K562 (cell line): ENCODE data around the gene COPA. TPM values are rescaled to one million over a fixed set of nuclear protein-coding genes. Genes with fewer than 3 reads are reported as not detected.

Experiments used
- ATAC-seq: fragments of 200-7000 bp; cut with Tn5 transposase; 3 replicates; pipeline ENCODE4 v1.9.1; 2020; ENCODE audit warnings: moderate library complexity
- BruUV-seq: library from RNA; stranded (reverse); fragments of 400-500 nt; replicated peaks from 2 replicates; lab custom pipeline; 2021; lab: Mats Ljungman, UMichigan
- CTCF ChIA-PET: fragments of 300-600 bp; formaldehyde crosslinking; extraction: SDS; loops from one replicate; lab custom pipeline; 2021; ENCODE audit warnings: low intra/inter-chr PET ratio; lab: Yijun Ruan, JAX
- POLR2A ChIA-PET: fragments of 300-600, 350-650 bp; sonication (Branson Sonifier 250); formaldehyde crosslinking; extraction: SDS; loops from one replicate; lab custom pipeline; 2021; ENCODE audit warnings: antibody characterized with exemption, inconsistent platforms; lab: Yijun Ruan, JAX
- DNase-seq, 4 experiments: peaks; one replicate each; pipeline versions ENCODE4 v3.0.0 to v3.0.0-alpha.2; 2011 to 2018; ENCODE audit warnings: low spot score in 3 of 4, mixed read lengths in 3 of 4; ENCODE audit errors: extremely low read depth in 1 of 4
- FAIRE-seq: peaks from 2 replicates; lab custom pipeline; 2011; peaks lifted over from hg19 to GRCh38; lab: Jason Lieb, UNC
- H2AFZ ChIP-seq: 2 replicates; pipeline ENCODE4 v1.6.0; 2011; ENCODE audit warnings: low read depth, low read length, control low read depth, inconsistent platforms
- H3K27ac ChIP-seq: fragments of 200-600 bp; 3 replicates; pipeline ENCODE4 v1.8.0; 2011; ENCODE audit warnings: low read depth, mild to moderate bottlenecking, control low read depth, inconsistent platforms, low read length, moderate library complexity, mixed read lengths; ENCODE audit errors: extremely low read depth
- H3K27me3 ChIP-seq, 2 experiments: fragments of 300-600 bp in 1 of 2; 2 replicates in 1 of 2; 3 replicates in 1 of 2; pipeline versions ENCODE4 v1.6.0 to v1.8.0; 2011; ENCODE audit warnings: inconsistent platforms in 2 of 2, low read length in 2 of 2, mild to moderate bottlenecking in 1 of 2, mixed read lengths in 1 of 2, moderate library complexity in 1 of 2; ENCODE audit not compliant: control insufficient read depth in 2 of 2, insufficient read depth in 2 of 2
- H3K36me3 ChIP-seq: fragments of 300-600 bp; 3 replicates; pipeline ENCODE4 v1.8.0; 2011; ENCODE audit warnings: mild to moderate bottlenecking, low read length, inconsistent platforms; ENCODE audit not compliant: control insufficient read depth, insufficient read depth
- H3K4me1 ChIP-seq, 2 experiments: fragments of 200-600 bp in 1 of 2; replicated peaks in 1 of 2; 2 replicates in 1 of 2; 3 replicates in 1 of 2; pipeline versions ENCODE4 v1.5.1 to v1.8.0; 2011; ENCODE audit warnings: inconsistent platforms in 2 of 2, low read length in 2 of 2, mild to moderate bottlenecking in 1 of 2, mixed read lengths in 1 of 2, moderate library complexity in 1 of 2; ENCODE audit not compliant: control insufficient read depth in 2 of 2, insufficient read depth in 2 of 2
- H3K4me2 ChIP-seq: 2 replicates; pipeline ENCODE4 v1.6.1; 2011; ENCODE audit warnings: low read length, control low read depth, inconsistent platforms, mixed read lengths; ENCODE audit not compliant: insufficient read depth
- H3K4me3 ChIP-seq: fragments of 200-600 bp; sonication (generic), shearing (Covaris generic); 2 replicates; pipeline ENCODE4 v1.5.1; 2016; ENCODE audit warnings: control low read depth, inconsistent platforms
- H3K79me2 ChIP-seq: fragments of 200-600 bp; 3 replicates; pipeline ENCODE4 v1.8.0; 2011; ENCODE audit warnings: low read length, inconsistent platforms; ENCODE audit not compliant: control insufficient read depth, insufficient read depth
- H3K9ac ChIP-seq, 2 experiments: 2 replicates each; pipeline versions ENCODE4 v1.6.0 to v1.6.1; 2011; ENCODE audit warnings: low read depth in 2 of 2, low read length in 2 of 2, control low read depth in 1 of 2, inconsistent platforms in 1 of 2, mild to moderate bottlenecking in 1 of 2, mixed read lengths in 1 of 2; ENCODE audit not compliant: insufficient read depth in 1 of 2
- H3K9me1 ChIP-seq: one replicate; pipeline ENCODE4 v1.6.0; 2011; ENCODE audit warnings: inconsistent platforms, mild to moderate bottlenecking, low read length, moderate library complexity; ENCODE audit not compliant: control insufficient read depth, insufficient read depth
- H3K9me3 ChIP-seq: replicated peaks from 2 replicates; pipeline ENCODE4 v1.5.1; 2011; ENCODE audit warnings: low read depth, low read length, inconsistent platforms; ENCODE audit not compliant: control insufficient read depth, insufficient read depth
- H4K20me1 ChIP-seq: replicated peaks from 2 replicates; pipeline ENCODE4 v1.6.1; 2011; ENCODE audit warnings: low read length, inconsistent platforms, mixed read lengths; ENCODE audit not compliant: control insufficient read depth, insufficient read depth
- ADNP ChIP-seq: fragments of 200-800 bp; sonication (Bioruptor generic); IDR thresholded peaks from 2 replicates; pipeline ENCODE4 v1.6.1; 2016; ENCODE audit warnings: missing genetic modification characterization, missing compliant biosample characterization
- HCFC1 ChIP-seq: IDR thresholded peaks from 2 replicates; pipeline ENCODE4 v1.6.1; 2012; ENCODE audit warnings: low read depth, low read length, improper control_type of control experiment
- KAT2B ChIP-seq: IDR thresholded peaks from one replicate; pipeline ENCODE4 v1.6.1; 2012; ENCODE audit warnings: low read depth, mild to moderate bottlenecking, control low read depth, inconsistent platforms, low read length, moderate library complexity
- KAT8 ChIP-seq: fragments of 450-650 bp; IDR thresholded peaks from 2 replicates; pipeline ENCODE4 v1.6.1; 2016; ENCODE audit warnings: low read depth, mild to moderate bottlenecking
- MAFG ChIP-seq: fragments of 450-650 bp; conservative IDR thresholded peaks from 2 replicates; pipeline ENCODE4 v1.6.1; 2016; ENCODE audit warnings: missing genetic modification characterization, missing compliant biosample characterization
- MBD2 ChIP-seq: sonication (generic); IDR thresholded peaks from 2 replicates; pipeline ENCODE4 v1.6.1; 2016; ENCODE audit warnings: low read depth, borderline replicate concordance
- NR3C1 ChIP-seq: sonication (generic); formaldehyde crosslinking; IDR thresholded peaks from 2 replicates; pipeline ENCODE4 v1.8.1; 2022; ENCODE audit warnings: missing genetic modification reagents
- TSC22D4 ChIP-seq: fragments of 450-650 bp; IDR thresholded peaks from 2 replicates; pipeline ENCODE4 v1.6.1; 2016; ENCODE audit warnings: missing genetic modification characterization, missing biosample characterization, control low read depth
- ZFPM2 ChIP-seq: fragments of 250-450 bp; sonication (Bioruptor Pico); IDR thresholded peaks from 2 replicates; pipeline ENCODE4 v1.5.1; 2022; ENCODE audit warnings: mild to moderate bottlenecking
- ZNF408 ChIP-seq: fragments of 250-450 bp; sonication (Bioruptor Pico); IDR thresholded peaks from 2 replicates; pipeline ENCODE4 v1.4.0; 2020; ENCODE audit warnings: low read depth, mild to moderate bottlenecking, moderate library complexity
- ZNF41 ChIP-seq: fragments of 250-450 bp; sonication (Bioruptor Pico); conservative IDR thresholded peaks from 2 replicates; pipeline ENCODE4 v1.4.0; 2020; ENCODE audit warnings: mild to moderate bottlenecking
- WGBS: fragments of 100-300 bp; shearing (Covaris generic); methylation state at CpG from one replicate; pipeline ENCODE4 v1.1.6; 2016; ENCODE audit warnings: low coverage, mixed read lengths; ENCODE audit not compliant: insufficient coverage; ENCODE audit errors: missing lambda C conversion rate; 5-methylcytosine and 5-hydroxymethylcytosine counted together
- in situ Hi-C: fragments of 300-500 bp; cut with MboI; formaldehyde crosslinking; loops from 4 replicates; pipeline ENCODE4 v1.15.0; 2018; ENCODE audit warnings: inconsistent platforms, mixed read lengths
- intact Hi-C: fragments of 100-400 bp; cut with micrococcal nuclease; formaldehyde crosslinking; loops from 2 replicates; pipeline ENCODE4 v1.14.2; 2022
- polyA plus RNA-seq, 8 experiments: library from polyadenylated mRNA; depleted of rRNA in 4 of 8; stranded (reverse) in 5 of 8; unstranded in 3 of 8; fragments of >200 nt; fragmentation: Nextera tagmentation in 2 of 8; fragmentation: Illumina TruSeq in 1 of 8; extraction: Ambion mirVana in 2 of 8; extraction: Trizol in 1 of 8; gene quantifications; 2 replicates each; pipeline versions ENCODE4 v1.2.1 to v1.2.3, GENCODE V29; 2011 to 2014; ENCODE audit warnings: inconsistent platforms in 1 of 8, missing spikeins in 1 of 8
- total RNA-seq, 7 experiments: library from RNA; depleted of rRNA in 6 of 7; stranded (reverse); fragments of >200 nt in 6 of 7; fragmentation: Illumina TruSeq in 2 of 7; extraction: Trizol in 2 of 7; gene quantifications; 2 replicates each; pipeline versions ENCODE4 v1.2.1 to v1.2.3, GENCODE V29; 2011 to 2021; ENCODE audit warnings: low replicate concordance in 1 of 7
- TF ChIP-seq, protein P1 (sequence below): fragments of 200-800 bp; sonication (Bioruptor generic); IDR thresholded peaks from 2 replicates; pipeline ENCODE4 v1.6.1; 2017; ENCODE audit warnings: missing genetic modification characterization, missing compliant biosample characterization
- TF ChIP-seq, protein P2 (sequence below): fragments of 450-650 bp; formaldehyde crosslinking; IDR thresholded peaks from 2 replicates; pipeline ENCODE4 v1.4.0; 2020; ENCODE audit warnings: mild to moderate bottlenecking, moderate library complexity
- TF ChIP-seq, protein P3 (sequence below): fragments of 450-650 bp; IDR thresholded peaks from 2 replicates; pipeline ENCODE4 v1.6.1; 2017; ENCODE audit warnings: antibody characterized with exemption
- TF ChIP-seq, protein P4 (sequence below): sonication (generic); formaldehyde crosslinking; IDR thresholded peaks from 2 replicates; pipeline ENCODE4 v1.8.0; 2023; ENCODE audit warnings: mild to moderate bottlenecking, missing genetic modification reagents
- TF ChIP-seq, protein P5 (sequence below): fragments of 250-450 bp; sonication (Bioruptor Pico); IDR thresholded peaks from 2 replicates; pipeline ENCODE4 v1.4.0; 2020; ENCODE audit warnings: mild to moderate bottlenecking

COPA gene
- total and polyA plus RNA-seq, 9 of the 15 experiments (the other 6 are each of a cell fraction or from before 2014, with no cell fraction given), result 49.8 to 222 (median 110) TPM

DNA sequence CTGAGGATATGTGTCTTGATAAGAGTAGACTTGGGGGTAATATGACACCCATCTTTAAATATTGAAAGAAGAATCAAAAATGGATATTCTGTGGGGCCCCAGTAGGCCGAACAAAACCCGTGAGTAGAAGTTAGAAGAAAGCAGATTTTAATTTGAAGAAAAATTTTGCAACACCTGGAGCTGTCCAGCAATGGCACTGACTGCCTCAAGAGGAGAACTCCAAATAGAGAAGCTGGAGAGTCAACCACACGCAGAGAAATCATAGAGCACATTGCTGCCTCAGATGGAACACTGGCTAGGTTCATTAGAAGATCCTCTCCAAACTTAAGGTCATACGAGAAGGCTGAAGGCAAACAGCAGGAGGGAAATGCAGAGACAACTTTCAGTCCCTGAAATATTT lies 30.6 kb upstream of the COPA start:
- H4K20me1 ChIP-seq, result no peaks in the 10 kb centered on the region
- no peak overlapping the region for H3K9ac ChIP-seq
- no peak for DNase-seq
- no peak overlapping the region for H2AFZ ChIP-seq
- H3K9me3 ChIP-seq, result no peaks in the 10 kb centered on the region
- no peak overlapping the region for H3K4me2 ChIP-seq
- no peak for ATAC-seq
- H3K27ac ChIP-seq, result no peak overlapping the region
- H3K9me1 ChIP-seq, result no peaks in the 10 kb centered on the region
- no peak overlapping the region for H3K4me3 ChIP-seq
- in situ Hi-C loops (loop anchor here (10.0 kb wide), 1 partner anchor 269 kb away; no protein-coding TSS in a partner anchor), intact Hi-C loops (no loop called here)
- no peak for FAIRE-seq
- no TSS peak for BruUV-seq
- ChIA-PET POLR2A (interaction anchor here (0.6 to 5.7 kb wide), 6 partner anchors 11 to 178 kb away, joined by 3 to 37 read pairs (median 3); no protein-coding TSS in a partner anchor), CTCF (no interaction called here)
- H3K36me3 ChIP-seq, result no peaks in the 10 kb centered on the region
- 43% methylated on average over 4 of the region's 4 CpGs for WGBS
- peaks cover 20 to 25% of the 10 kb centered on the region in 2 experiments for H3K4me1 ChIP-seq
- H3K27me3 ChIP-seq, result no peaks in the 10 kb centered on the region; a peak in 1 of 5 replicates
- H3K79me2 ChIP-seq, result no peaks in the 10 kb centered on the region
- no peak for TF ChIP-seq KAT2B
- no peak for TF ChIP-seq ZFPM2 (CRISPR knock-in tag)
- TF ChIP-seq, protein P1, sequence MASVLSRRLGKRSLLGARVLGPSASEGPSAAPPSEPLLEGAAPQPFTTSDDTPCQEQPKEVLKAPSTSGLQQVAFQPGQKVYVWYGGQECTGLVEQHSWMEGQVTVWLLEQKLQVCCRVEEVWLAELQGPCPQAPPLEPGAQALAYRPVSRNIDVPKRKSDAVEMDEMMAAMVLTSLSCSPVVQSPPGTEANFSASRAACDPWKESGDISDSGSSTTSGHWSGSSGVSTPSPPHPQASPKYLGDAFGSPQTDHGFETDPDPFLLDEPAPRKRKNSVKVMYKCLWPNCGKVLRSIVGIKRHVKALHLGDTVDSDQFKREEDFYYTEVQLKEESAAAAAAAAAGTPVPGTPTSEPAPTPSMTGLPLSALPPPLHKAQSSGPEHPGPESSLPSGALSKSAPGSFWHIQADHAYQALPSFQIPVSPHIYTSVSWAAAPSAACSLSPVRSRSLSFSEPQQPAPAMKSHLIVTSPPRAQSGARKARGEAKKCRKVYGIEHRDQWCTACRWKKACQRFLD (CRISPR knock-in tag), result no peak
- TF ChIP-seq TSC22D4 (tag), result no peak
- no peak for TF ChIP-seq MAFG (tag)
- TF ChIP-seq KAT8, result no peak
- no peak for TF ChIP-seq ZNF41
- no peak for TF ChIP-seq NR3C1
- TF ChIP-seq, protein P2, sequence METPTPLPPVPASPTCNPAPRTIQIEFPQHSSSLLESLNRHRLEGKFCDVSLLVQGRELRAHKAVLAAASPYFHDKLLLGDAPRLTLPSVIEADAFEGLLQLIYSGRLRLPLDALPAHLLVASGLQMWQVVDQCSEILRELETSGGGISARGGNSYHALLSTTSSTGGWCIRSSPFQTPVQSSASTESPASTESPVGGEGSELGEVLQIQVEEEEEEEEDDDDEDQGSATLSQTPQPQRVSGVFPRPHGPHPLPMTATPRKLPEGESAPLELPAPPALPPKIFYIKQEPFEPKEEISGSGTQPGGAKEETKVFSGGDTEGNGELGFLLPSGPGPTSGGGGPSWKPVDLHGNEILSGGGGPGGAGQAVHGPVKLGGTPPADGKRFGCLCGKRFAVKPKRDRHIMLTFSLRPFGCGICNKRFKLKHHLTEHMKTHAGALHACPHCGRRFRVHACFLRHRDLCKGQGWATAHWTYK (CRISPR knock-in tag), result no peak
- no peak for TF ChIP-seq HCFC1
- TF ChIP-seq, protein P3, sequence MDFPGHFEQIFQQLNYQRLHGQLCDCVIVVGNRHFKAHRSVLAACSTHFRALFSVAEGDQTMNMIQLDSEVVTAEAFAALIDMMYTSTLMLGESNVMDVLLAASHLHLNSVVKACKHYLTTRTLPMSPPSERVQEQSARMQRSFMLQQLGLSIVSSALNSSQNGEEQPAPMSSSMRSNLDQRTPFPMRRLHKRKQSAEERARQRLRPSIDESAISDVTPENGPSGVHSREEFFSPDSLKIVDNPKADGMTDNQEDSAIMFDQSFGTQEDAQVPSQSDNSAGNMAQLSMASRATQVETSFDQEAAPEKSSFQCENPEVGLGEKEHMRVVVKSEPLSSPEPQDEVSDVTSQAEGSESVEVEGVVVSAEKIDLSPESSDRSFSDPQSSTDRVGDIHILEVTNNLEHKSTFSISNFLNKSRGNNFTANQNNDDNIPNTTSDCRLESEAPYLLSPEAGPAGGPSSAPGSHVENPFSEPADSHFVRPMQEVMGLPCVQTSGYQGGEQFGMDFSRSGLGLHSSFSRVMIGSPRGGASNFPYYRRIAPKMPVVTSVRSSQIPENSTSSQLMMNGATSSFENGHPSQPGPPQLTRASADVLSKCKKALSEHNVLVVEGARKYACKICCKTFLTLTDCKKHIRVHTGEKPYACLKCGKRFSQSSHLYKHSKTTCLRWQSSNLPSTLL, result no peak
- TF ChIP-seq ADNP (tag), result no peak
- TF ChIP-seq ZNF408, result no peak
- TF ChIP-seq, protein P4, sequence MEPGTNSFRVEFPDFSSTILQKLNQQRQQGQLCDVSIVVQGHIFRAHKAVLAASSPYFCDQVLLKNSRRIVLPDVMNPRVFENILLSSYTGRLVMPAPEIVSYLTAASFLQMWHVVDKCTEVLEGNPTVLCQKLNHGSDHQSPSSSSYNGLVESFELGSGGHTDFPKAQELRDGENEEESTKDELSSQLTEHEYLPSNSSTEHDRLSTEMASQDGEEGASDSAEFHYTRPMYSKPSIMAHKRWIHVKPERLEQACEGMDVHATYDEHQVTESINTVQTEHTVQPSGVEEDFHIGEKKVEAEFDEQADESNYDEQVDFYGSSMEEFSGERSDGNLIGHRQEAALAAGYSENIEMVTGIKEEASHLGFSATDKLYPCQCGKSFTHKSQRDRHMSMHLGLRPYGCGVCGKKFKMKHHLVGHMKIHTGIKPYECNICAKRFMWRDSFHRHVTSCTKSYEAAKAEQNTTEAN (CRISPR knock-in tag), result no peak
- TF ChIP-seq, protein P5, sequence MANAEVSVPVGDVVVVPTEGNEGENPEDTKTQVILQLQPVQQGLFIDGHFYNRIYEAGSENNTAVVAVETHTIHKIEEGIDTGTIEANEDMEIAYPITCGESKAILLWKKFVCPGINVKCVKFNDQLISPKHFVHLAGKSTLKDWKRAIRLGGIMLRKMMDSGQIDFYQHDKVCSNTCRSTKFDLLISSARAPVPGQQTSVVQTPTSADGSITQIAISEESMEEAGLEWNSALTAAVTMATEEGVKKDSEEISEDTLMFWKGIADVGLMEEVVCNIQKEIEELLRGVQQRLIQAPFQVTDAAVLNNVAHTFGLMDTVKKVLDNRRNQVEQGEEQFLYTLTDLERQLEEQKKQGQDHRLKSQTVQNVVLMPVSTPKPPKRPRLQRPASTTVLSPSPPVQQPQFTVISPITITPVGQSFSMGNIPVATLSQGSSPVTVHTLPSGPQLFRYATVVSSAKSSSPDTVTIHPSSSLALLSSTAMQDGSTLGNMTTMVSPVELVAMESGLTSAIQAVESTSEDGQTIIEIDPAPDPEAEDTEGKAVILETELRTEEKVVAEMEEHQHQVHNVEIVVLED (CRISPR knock-in tag), result no peak
- no peak for TF ChIP-seq MBD2
